WI38 (cell line): ENCODE measurements around the gene CDT1.
"Not testable (repeated sequence)": the region's sequence is repeated elsewhere in the genome, so short reads cannot be mapped to it uniquely, and the experiment has no call there.

Experiments used
- H3K4me3 ChIP-seq: 2 replicates; pipeline ENCODE4 v1.5.1; 2011; ENCODE audit warnings: low read depth, mild to moderate bottlenecking, control low read depth, low read length
- CTCF ChIP-seq: IDR thresholded peaks from 2 replicates; pipeline ENCODE4 v1.5.1; 2012; ENCODE audit warnings: low read depth, mild to moderate bottlenecking, control low read depth, low read length

The CDT1 gene

GRCh38 chr16:88769617-88770460 lies 33.8 kb upstream of the CDT1 start:
- peak overlapping the region; percentile 20; the same call in 1 of the 2 replicates for H3K4me3 ChIP-seq
- TF ChIP-seq CTCF = no peak

GRCh38 chr16:88770461-88771293 lies 32.9 kb upstream of the CDT1 start:
- TF ChIP-seq CTCF = no peak
- peak overlapping the region; percentile 20; the same call in 1 of the 2 replicates for H3K4me3 ChIP-seq

DNA sequence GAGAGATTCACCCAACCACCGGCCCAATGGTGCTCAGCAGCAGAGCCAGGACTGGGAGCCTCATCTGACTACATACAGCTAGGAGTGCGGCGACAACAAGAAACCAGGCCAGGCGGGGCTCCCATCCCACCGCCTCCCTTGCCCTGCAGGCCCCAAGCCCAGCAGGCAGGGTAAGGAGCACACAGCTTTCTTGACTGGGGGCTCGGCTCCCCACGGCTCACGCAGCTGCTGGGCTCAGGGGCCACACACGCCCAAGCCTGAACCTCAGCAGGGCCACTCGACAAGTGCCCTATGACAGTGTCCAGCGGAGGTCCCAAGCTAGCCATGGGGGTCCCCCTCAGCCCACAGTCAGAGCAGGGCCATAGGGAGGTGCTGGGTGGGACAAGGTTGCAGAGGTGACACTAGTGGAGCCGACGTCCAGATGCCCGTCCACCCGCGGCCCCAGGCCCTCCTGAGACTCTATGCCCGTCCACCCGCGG lies 32.3 kb upstream of the CDT1 start:
- no peak for TF ChIP-seq CTCF
- H3K4me3 ChIP-seq = no peak overlapping the region

DNA sequence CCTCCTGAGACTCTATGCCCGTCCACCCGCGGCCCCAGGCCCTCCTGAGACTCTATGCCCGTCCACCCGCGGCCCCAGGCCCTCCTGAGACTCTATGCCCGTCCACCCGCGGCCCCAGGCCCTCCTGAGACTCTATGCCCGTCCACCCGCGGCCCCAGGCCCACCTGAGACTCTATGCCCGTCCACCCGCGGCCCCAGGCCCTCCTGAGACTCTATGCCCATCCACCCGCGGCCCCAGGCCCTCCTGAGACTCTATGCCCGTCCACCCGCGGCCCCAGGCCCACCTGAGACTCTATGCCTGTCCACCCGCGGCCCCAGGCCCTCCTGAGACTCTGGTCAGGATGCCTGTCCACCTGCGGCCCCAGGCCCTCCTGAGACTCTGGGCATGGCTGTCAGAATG lies 31.8 kb upstream of the CDT1 start:
- not testable (repeated sequence) for H3K4me3 ChIP-seq

DNA sequence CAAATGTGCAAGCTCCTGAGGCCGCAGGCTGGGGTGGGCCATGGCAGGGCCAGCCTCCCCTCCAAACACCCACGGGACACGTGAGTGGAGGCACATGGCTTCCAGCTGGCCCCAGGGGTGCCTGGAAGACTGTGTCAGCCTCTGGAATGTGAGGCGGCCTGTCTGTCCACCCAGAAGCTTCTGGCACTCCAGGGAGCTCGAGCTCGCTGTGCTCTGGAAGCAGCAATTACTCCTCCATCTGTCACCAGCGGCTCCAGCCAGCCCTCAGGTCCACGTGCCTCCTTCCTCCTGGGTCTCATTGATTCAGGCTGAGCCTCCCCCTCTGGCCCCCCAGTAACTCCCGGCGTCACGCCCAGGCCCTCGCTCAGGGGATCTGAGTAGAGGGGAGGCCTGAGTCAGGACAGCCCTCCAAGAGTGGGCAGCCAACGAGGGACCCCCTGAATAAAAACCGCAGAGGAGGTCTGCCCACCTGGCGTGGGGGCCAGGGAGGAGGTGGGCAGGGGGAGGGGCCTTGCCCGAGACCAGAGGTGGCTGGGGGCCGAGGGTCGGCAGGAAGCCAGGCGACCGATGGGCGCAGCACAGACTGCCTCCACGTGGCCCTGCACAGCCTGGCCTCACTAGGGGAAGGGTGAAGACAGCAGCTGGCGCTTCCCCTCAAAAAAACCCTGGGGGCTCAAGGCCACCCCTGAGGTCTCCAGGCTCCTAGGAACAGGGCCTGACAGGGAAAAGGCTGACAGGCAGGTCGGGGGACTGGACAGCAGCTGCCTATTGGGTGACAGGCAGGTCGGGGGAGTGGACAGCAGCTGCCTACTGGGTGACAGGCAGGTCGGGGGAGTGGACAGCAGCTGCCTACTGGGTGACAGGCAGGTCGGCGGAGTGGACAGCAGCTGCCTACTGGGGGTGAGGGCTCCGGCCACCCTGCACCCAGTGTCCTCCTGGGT lies 30.4 kb upstream of the CDT1 start:
- H3K4me3 ChIP-seq = peak overlapping the region; percentile 51
- no peak for TF ChIP-seq CTCF

GRCh38 chr16:88773812-88774291 lies 29.7 kb upstream of the CDT1 start:
- peak overlapping the region; percentile 51 for H3K4me3 ChIP-seq
- no peak for TF ChIP-seq CTCF
